ENCODE measurements around the gene LMAN2L.
A peak's percentile ranks its signal among the peaks of the same experiment; 100 is the strongest.

Gene LMAN2L

GRCh38 chr2:96739633-96740428 lies at the start of gene LMAN2L:
Gene LMAN2L (minus strand): TSS chr2:96740064. CDS start chr2:96740040, 24 bp downstream.
- peak; percentile 98 for DNase-seq

GRCh38 chr2:96789245-96789617 lies 49.4 kb upstream of the LMAN2L start:
- DNase-seq: no peak

- no peak for DNase-seq
Observed at GRCh38 chr2:96788442-96789244, 48.8 kb upstream of the LMAN2L start.

GRCh38 chr2:96787411-96787810 lies 47.5 kb upstream of the LMAN2L start:
- no peak for DNase-seq

GRCh38 chr2:96783388-96783787 lies 43.5 kb upstream of the LMAN2L start:
- no peak for DNase-seq

- no peak for DNase-seq
Observed at GRCh38 chr2:96775160-96775559, 35.3 kb upstream of the LMAN2L start.

GRCh38 chr2:96773922-96774321 lies 34.1 kb upstream of the LMAN2L start:
- DNase-seq: peak; percentile 25

GRCh38 chr2:96772903-96773671 lies 33.2 kb upstream of the LMAN2L start:
- peak; percentile 48 for DNase-seq

GRCh38 chr2:96771796-96772618 lies 32.1 kb upstream of the LMAN2L start:
- no peak for DNase-seq

GRCh38 chr2:96770442-96771202 lies 30.8 kb upstream of the LMAN2L start:
- DNase-seq: no peak

- DNase-seq: no peak
Observed at GRCh38 chr2:96769814-96770213, 29.9 kb upstream of the LMAN2L start.

GRCh38 chr2:96768083-96768561 lies 28.3 kb upstream of the LMAN2L start:
- no peak for DNase-seq

GRCh38 chr2:96767135-96767871 lies 27.4 kb upstream of the LMAN2L start:
- DNase-seq: no peak

GRCh38 chr2:96764253-96764637 lies 24.4 kb upstream of the LMAN2L start:
- DNase-seq: no peak

- peak; percentile 27 for DNase-seq
Observed at GRCh38 chr2:96763511-96764252, 23.8 kb upstream of the LMAN2L start.

- no peak for DNase-seq
Observed at GRCh38 chr2:96762529-96763311, 22.9 kb upstream of the LMAN2L start.

GRCh38 chr2:96760986-96761832 lies 21.3 kb upstream of the LMAN2L start:
- no peak for DNase-seq

Data from stimulated activated naive CD4-positive, alpha-beta T cell treated with Interleukin-2 at 50 U/mL for 16 hours (primary cell).